ENCODE data around the gene AGFG2. TPM values are rescaled to one million over a fixed set of nuclear protein-coding genes. Genes with fewer than 3 reads are reported as not detected.

The AGFG2 gene
- total and polyA plus RNA-seq, 2 of the 13 experiments (the other 11 are each of a cell fraction or from before 2014, with no cell fraction given) = 125 to 132 TPM

- no peak for TF ChIP-seq TBL1XR1 (IDR thresholded peaks at IDR 0.05; ENCODE audit: borderline replicate concordance, low read length, partially characterized antibody)
- TF ChIP-seq, protein P1, sequence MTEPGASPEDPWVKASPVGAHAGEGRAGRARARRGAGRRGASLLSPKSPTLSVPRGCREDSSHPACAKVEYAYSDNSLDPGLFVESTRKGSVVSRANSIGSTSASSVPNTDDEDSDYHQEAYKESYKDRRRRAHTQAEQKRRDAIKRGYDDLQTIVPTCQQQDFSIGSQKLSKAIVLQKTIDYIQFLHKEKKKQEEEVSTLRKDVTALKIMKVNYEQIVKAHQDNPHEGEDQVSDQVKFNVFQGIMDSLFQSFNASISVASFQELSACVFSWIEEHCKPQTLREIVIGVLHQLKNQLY (CRISPR knock-in tag; IDR thresholded peaks at IDR 0.05) = no peak
- no peak for TF ChIP-seq TRIM22 (IDR thresholded peaks at IDR 0.05)
- TF ChIP-seq, protein P2, sequence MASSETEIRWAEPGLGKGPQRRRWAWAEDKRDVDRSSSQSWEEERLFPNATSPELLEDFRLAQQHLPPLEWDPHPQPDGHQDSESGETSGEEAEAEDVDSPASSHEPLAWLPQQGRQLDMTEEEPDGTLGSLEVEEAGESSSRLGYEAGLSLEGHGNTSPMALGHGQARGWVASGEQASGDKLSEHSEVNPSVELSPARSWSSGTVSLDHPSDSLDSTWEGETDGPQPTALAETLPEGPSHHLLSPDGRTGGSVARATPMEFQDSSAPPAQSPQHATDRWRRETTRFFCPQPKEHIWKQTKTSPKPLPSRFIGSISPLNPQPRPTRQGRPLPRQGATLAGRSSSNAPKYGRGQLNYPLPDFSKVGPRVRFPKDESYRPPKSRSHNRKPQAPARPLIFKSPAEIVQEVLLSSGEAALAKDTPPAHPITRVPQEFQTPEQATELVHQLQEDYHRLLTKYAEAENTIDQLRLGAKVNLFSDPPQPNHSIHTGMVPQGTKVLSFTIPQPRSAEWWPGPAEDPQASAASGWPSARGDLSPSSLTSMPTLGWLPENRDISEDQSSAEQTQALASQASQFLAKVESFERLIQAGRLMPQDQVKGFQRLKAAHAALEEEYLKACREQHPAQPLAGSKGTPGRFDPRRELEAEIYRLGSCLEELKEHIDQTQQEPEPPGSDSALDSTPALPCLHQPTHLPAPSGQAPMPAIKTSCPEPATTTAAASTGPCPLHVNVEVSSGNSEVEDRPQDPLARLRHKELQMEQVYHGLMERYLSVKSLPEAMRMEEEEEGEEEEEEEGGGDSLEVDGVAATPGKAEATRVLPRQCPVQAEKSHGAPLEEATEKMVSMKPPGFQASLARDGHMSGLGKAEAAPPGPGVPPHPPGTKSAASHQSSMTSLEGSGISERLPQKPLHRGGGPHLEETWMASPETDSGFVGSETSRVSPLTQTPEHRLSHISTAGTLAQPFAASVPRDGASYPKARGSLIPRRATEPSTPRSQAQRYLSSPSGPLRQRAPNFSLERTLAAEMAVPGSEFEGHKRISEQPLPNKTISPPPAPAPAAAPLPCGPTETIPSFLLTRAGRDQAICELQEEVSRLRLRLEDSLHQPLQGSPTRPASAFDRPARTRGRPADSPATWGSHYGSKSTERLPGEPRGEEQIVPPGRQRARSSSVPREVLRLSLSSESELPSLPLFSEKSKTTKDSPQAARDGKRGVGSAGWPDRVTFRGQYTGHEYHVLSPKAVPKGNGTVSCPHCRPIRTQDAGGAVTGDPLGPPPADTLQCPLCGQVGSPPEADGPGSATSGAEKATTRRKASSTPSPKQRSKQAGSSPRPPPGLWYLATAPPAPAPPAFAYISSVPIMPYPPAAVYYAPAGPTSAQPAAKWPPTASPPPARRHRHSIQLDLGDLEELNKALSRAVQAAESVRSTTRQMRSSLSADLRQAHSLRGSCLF (CRISPR knock-in tag; IDR thresholded peaks at IDR 0.05; ENCODE audit: borderline replicate concordance) = no peak
- peak; percentile 23; the same call in 1 of the 2 replicates for TF ChIP-seq CSRNP1 (CRISPR knock-in tag; IDR thresholded peaks at IDR 0.05)
- no peak for TF ChIP-seq RFX5 (IDR thresholded peaks at IDR 0.05; ENCODE audit: low read depth, low read length)
- TF ChIP-seq ZNF883 (CRISPR knock-in tag; IDR thresholded peaks at IDR 0.05; ENCODE audit: not compliant biosample characterization) = no peak
- no peak for TF ChIP-seq TGIF2 (CRISPR knock-in tag; IDR thresholded peaks at IDR 0.05)
- TF ChIP-seq ZNF136 (CRISPR knock-in tag; IDR thresholded peaks at IDR 0.05; ENCODE audit: low read depth) = no peak
- no peak for TF ChIP-seq ZXDC (CRISPR knock-in tag; IDR thresholded peaks at IDR 0.05)
- no peak for TF ChIP-seq ELK4 (CRISPR knock-in tag; IDR thresholded peaks at IDR 0.05; ENCODE audit: borderline replicate concordance)
- TF ChIP-seq TCF12 (IDR thresholded peaks at IDR 0.05) = no peak
- no peak; the same call in 1 of the 2 replicates for TF ChIP-seq TCF12 (CRISPR knock-in tag; IDR thresholded peaks at IDR 0.05)
- TF ChIP-seq ZNF296 (CRISPR knock-in tag; conservative IDR thresholded peaks at IDR 0.05) = no peak
- TF ChIP-seq ZBTB26 (CRISPR knock-in tag; IDR thresholded peaks at IDR 0.05; ENCODE audit: borderline replicate concordance) = peak; percentile 3; the same call in 1 of the 2 replicates
These were observed 28.8 kb downstream of the AGFG2 start (continued) for GRCh38 chr7:100567751-100568175.
